Measurements from ENCODE around the gene PPIP5K2. TPM values are rescaled to one million over a fixed set of nuclear protein-coding genes. Genes with fewer than 3 reads are reported as not detected.
A peak's percentile ranks its signal among the peaks of the same experiment; 100 is the strongest.
"Not testable (repeated sequence)": the region's sequence is repeated elsewhere in the genome, so short reads cannot be mapped to it uniquely, and the experiment has no call there.

PPIP5K2 gene
- total RNA-seq, 1 donor from 2014 or later, result 71.5 TPM

DNA sequence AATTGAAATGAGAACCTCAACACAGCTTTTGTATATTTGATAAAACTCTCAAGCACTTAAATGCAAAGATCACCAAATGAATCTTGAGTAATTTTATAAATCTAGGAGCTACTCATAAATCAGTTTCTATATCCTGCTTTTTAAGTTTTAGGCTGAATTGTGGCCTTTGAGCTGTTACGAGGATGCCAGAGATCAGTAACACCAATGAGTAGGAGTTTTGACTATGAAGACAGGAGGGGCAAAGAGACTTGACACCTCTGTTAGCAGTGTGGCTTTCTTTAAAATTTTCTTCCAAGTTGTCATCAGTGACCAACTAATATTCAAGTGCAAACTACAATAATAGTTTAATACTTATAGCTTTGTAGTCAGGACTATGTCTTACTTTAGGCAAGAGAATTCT is 12.6 kb downstream of the PPIP5K2 start:
- H3K4me3 Mint-ChIP-seq, result no peak overlapping the region

DNA sequence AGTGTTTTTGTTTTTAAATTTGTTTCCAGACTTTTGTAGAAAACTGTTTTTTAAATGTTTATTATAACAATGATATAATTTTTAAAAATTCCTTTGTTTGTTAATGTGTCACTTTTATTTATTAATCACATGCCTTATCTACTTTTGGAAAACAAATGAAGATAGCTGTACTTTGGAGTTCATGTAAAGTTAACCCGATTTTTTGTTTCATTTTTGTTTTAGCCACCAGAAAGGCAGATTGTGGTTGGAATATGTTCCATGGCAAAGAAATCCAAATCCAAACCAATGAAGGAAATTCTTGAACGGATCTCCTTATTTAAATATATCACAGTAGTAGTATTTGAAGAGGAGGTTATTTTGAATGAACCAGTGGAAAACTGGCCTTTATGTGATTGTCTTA is 13.1 kb downstream of the PPIP5K2 start:
- no peak for DNase-seq (ENCODE audit: extremely low spot score, unreplicated experiment)
- no peaks in the 10 kb centered on the region for H3K9me3 Mint-ChIP-seq
- H3K27me3 Mint-ChIP-seq, result no peaks in the 10 kb centered on the region
- no peak overlapping the region for H3K4me3 Mint-ChIP-seq
- H3K4me1 Mint-ChIP-seq (ENCODE audit: unreplicated experiment), result no peaks in the 10 kb centered on the region
- no peak overlapping the region for H3K27ac Mint-ChIP-seq
- no peak for TF ChIP-seq CTCF (conservative IDR thresholded peaks at IDR 0.05)
- H3K36me3 Mint-ChIP-seq, result peaks cover 20% of the 10 kb centered on the region

More for the DNA sequence above, 12.6 kb downstream of the PPIP5K2 start:
- TF ChIP-seq CTCF (conservative IDR thresholded peaks at IDR 0.05), result no peak
- no peaks in the 10 kb centered on the region for H3K4me1 Mint-ChIP-seq (ENCODE audit: unreplicated experiment)
- peaks cover 20% of the 10 kb centered on the region for H3K36me3 Mint-ChIP-seq
- no peak for DNase-seq (ENCODE audit: extremely low spot score, unreplicated experiment)
- H3K27ac Mint-ChIP-seq, result no peak overlapping the region
- no peaks in the 10 kb centered on the region for H3K9me3 Mint-ChIP-seq
- H3K27me3 Mint-ChIP-seq, result no peaks in the 10 kb centered on the region

DNA sequence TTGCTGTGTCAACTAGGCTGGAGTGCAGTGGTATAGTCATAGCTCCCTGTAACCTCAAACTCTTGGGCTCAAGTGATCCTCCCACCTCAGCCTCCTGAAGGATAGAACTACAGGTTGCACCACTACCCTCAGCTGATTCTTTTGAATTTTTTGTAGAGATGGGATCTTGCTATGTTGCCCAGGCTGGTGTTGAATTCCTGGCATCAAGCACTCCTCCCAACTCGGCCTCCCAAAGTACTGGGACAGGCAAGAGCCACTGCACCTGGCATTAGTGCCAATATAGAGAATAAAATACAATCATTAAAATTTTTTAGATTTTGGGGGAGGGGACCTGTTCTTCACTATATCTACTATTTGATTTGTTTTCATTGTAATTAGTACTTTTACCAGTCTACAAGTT is 15.4 kb downstream of the PPIP5K2 start:
- Mint-ChIP-seq H3K27me3 (no peaks in the 10 kb centered on the region), H3K4me1 (ENCODE audit: unreplicated experiment) (no peaks in the 10 kb centered on the region), H3K27ac (no peak overlapping the region), H3K36me3 (peaks cover 23% of the 10 kb centered on the region), H3K9me3 (no peaks in the 10 kb centered on the region), H3K4me3 (no peak overlapping the region)
- no peak for DNase-seq (ENCODE audit: extremely low spot score, unreplicated experiment)
- TF ChIP-seq CTCF (conservative IDR thresholded peaks at IDR 0.05), result no peak

GRCh38 chr5:103138202-103138690 is 18.1 kb downstream of the PPIP5K2 start:
- no peaks in the 10 kb centered on the region for H3K27me3 Mint-ChIP-seq
- H3K27ac Mint-ChIP-seq, result no peak overlapping the region
- no peaks in the 10 kb centered on the region for H3K9me3 Mint-ChIP-seq
- TF ChIP-seq CTCF (conservative IDR thresholded peaks at IDR 0.05), result no peak
- H3K4me3 Mint-ChIP-seq, result no peak overlapping the region
- peaks cover 20% of the 10 kb centered on the region for H3K36me3 Mint-ChIP-seq
- DNase-seq (ENCODE audit: extremely low spot score, unreplicated experiment), result no peak
- H3K4me1 Mint-ChIP-seq (ENCODE audit: unreplicated experiment), result no peaks in the 10 kb centered on the region

GRCh38 chr5:103139264-103139865 is 19.3 kb downstream of the PPIP5K2 start:
- Mint-ChIP-seq H3K27me3 (no peaks in the 10 kb centered on the region), H3K4me1 (ENCODE audit: unreplicated experiment) (no peaks in the 10 kb centered on the region), H3K36me3 (peaks cover 20% of the 10 kb centered on the region), H3K27ac (no peak overlapping the region), H3K4me3 (no peak overlapping the region), H3K9me3 (no peaks in the 10 kb centered on the region)
- TF ChIP-seq CTCF (conservative IDR thresholded peaks at IDR 0.05), result peak; percentile 97
- no peak for DNase-seq (ENCODE audit: extremely low spot score, unreplicated experiment)

GRCh38 chr5:103142132-103142531 is 22.0 kb downstream of the PPIP5K2 start:
- not testable (repeated sequence) for H3K4me1 Mint-ChIP-seq (ENCODE audit: unreplicated experiment); H3K27ac Mint-ChIP-seq; H3K27me3 Mint-ChIP-seq; H3K4me3 Mint-ChIP-seq; DNase-seq (ENCODE audit: extremely low spot score, unreplicated experiment); H3K9me3 Mint-ChIP-seq
- peaks cover 20% of the 10 kb centered on the region for H3K36me3 Mint-ChIP-seq
